NCI-H2227 (cell line): Measurements from ENCODE around the gene TIGD4.

Experiments
- DNase-seq: peaks from one replicate; lab custom pipeline; 2025; ENCODE audit not compliant: unreplicated experiment; lab: John Stamatoyannopoulos, UW

Gene TIGD4

GRCh38 chr4:152727784-152728183, 51.7 kb downstream of the TIGD4 start:
- DNase-seq = no peak

GRCh38 chr4:152724494-152724893, 55.0 kb downstream of the TIGD4 start:
- DNase-seq = no peak

GRCh38 chr4:152723236-152723635, 56.3 kb downstream of the TIGD4 start:
- no peak for DNase-seq

- DNase-seq = no peak
These were observed 59.6 kb downstream of the TIGD4 start for GRCh38 chr4:152719801-152720556.
